HepG2 (cell line): ENCODE measurements around the gene CCDC157.

Source experiments
- AKAP8 ChIP-seq: sonication (generic); formaldehyde crosslinking; IDR thresholded peaks from 2 replicates; pipeline ENCODE4 v1.5.1; 2020; ENCODE audit warnings: mild to moderate bottlenecking, missing genetic modification reagents
- CBX2 ChIP-seq, 2 experiments: fragments of 200-600 bp in 1 of 2; sonication (generic); formaldehyde crosslinking in 1 of 2; IDR thresholded peaks; 2 replicates each; pipeline versions ENCODE4 v1.7.0 to v1.8.1; 2018 to 2022; ENCODE audit warnings: low read depth in 2 of 2, low read length in 1 of 2, mild to moderate bottlenecking in 1 of 2, missing genetic modification reagents in 1 of 2
- FOXA3 ChIP-seq: IDR thresholded peaks from 2 replicates; pipeline ENCODE4 v1.6.1; 2016; ENCODE audit warnings: missing genetic modification reagents, missing compliant biosample characterization
- GABPA ChIP-seq, 2 experiments: IDR thresholded peaks; 2 replicates each; pipeline ENCODE4 v1.6.1; 2011 to 2016; ENCODE audit warnings: low read depth in 2 of 2, low read length in 1 of 2, missing biosample characterization in 1 of 2, missing genetic modification characterization in 1 of 2
- GATAD2A ChIP-seq: IDR thresholded peaks from 2 replicates; pipeline ENCODE4 v1.6.1; 2016
- SNRNP70 ChIP-seq: fragments of 200-400 bp; formaldehyde crosslinking; IDR thresholded peaks from 2 replicates; pipeline ENCODE4 v1.6.1; 2017; ENCODE audit warnings: mild to moderate bottlenecking, low read depth, low read length, moderate library complexity
- TCF12 ChIP-seq, 2 experiments: fragments of 450-650 bp in 1 of 2; sonication (generic) in 1 of 2; formaldehyde crosslinking in 1 of 2; IDR thresholded peaks; 2 replicates each; pipeline versions ENCODE4 v1.6.1 to v1.8.0; 2017 to 2022; ENCODE audit warnings: antibody characterized with exemption in 1 of 2, mild to moderate bottlenecking in 1 of 2, missing genetic modification reagents in 1 of 2, moderate library complexity in 1 of 2
- ZNF121 ChIP-seq: sonication (generic); formaldehyde crosslinking; IDR thresholded peaks from 2 replicates; pipeline ENCODE4 v1.5.0; 2020; ENCODE audit warnings: mild to moderate bottlenecking, missing genetic modification reagents
- ZNF780A ChIP-seq: sonication (generic); formaldehyde crosslinking; IDR thresholded peaks from 2 replicates; pipeline ENCODE4 v1.8.0; 2022; ENCODE audit warnings: mild to moderate bottlenecking, missing genetic modification reagents, moderate library complexity
- ZNF792 ChIP-seq: IDR thresholded peaks from 2 replicates; pipeline ENCODE4 v1.6.1; 2016
- TF ChIP-seq, protein P1 (sequence below): sonication (generic); formaldehyde crosslinking; IDR thresholded peaks from 2 replicates; pipeline ENCODE4 v1.5.0; 2020; ENCODE audit warnings: mild to moderate bottlenecking, missing genetic modification reagents, moderate library complexity
- TF ChIP-seq, protein P2 (sequence below): IDR thresholded peaks from 2 replicates; pipeline ENCODE4 v1.6.1; 2012; ENCODE audit warnings: inconsistent platforms
- TF ChIP-seq, protein P3 (sequence below): sonication (generic); formaldehyde crosslinking; conservative IDR thresholded peaks from 2 replicates; pipeline ENCODE4 v1.4.0; 2020; ENCODE audit warnings: missing genetic modification reagents

DNA sequence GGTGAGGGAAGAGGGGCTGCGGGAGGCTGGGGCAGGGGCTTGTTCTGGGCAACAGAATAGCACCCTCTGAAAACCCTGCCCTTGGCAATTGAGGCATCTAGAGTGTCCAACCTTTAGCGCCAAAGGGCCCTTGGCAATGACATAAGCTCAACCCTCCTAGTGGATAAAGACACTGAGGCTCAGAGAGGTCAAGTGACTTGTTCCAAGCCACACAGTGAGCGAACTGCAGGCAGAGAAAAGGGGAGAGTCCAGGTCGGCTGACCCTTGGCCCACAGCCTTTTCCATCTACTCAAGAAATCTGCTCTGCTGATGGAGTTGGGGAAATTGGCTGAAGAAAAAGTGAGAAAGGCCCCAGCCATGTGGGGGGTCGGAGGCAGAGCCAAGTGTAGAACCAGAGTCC, 42.9 kb downstream of the CCDC157 start:
- TF ChIP-seq, protein P1, sequence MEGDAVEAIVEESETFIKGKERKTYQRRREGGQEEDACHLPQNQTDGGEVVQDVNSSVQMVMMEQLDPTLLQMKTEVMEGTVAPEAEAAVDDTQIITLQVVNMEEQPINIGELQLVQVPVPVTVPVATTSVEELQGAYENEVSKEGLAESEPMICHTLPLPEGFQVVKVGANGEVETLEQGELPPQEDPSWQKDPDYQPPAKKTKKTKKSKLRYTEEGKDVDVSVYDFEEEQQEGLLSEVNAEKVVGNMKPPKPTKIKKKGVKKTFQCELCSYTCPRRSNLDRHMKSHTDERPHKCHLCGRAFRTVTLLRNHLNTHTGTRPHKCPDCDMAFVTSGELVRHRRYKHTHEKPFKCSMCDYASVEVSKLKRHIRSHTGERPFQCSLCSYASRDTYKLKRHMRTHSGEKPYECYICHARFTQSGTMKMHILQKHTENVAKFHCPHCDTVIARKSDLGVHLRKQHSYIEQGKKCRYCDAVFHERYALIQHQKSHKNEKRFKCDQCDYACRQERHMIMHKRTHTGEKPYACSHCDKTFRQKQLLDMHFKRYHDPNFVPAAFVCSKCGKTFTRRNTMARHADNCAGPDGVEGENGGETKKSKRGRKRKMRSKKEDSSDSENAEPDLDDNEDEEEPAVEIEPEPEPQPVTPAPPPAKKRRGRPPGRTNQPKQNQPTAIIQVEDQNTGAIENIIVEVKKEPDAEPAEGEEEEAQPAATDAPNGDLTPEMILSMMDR (CRISPR knock-in tag): no peak
- TF ChIP-seq ZNF780A (CRISPR knock-in tag): no peak
- no peak for TF ChIP-seq GABPA (IDR thresholded peaks at IDR 0.05; ENCODE audit: low read depth, low read length)
- no peak for TF ChIP-seq GABPA (CRISPR knock-in tag; IDR thresholded peaks at IDR 0.05; ENCODE audit: low read depth)
- TF ChIP-seq SNRNP70: no peak
- TF ChIP-seq AKAP8: no peak
- TF ChIP-seq GATAD2A: no peak
- TF ChIP-seq, protein P2, sequence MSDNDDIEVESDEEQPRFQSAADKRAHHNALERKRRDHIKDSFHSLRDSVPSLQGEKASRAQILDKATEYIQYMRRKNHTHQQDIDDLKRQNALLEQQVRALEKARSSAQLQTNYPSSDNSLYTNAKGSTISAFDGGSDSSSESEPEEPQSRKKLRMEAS: no peak
- TF ChIP-seq, protein P3, sequence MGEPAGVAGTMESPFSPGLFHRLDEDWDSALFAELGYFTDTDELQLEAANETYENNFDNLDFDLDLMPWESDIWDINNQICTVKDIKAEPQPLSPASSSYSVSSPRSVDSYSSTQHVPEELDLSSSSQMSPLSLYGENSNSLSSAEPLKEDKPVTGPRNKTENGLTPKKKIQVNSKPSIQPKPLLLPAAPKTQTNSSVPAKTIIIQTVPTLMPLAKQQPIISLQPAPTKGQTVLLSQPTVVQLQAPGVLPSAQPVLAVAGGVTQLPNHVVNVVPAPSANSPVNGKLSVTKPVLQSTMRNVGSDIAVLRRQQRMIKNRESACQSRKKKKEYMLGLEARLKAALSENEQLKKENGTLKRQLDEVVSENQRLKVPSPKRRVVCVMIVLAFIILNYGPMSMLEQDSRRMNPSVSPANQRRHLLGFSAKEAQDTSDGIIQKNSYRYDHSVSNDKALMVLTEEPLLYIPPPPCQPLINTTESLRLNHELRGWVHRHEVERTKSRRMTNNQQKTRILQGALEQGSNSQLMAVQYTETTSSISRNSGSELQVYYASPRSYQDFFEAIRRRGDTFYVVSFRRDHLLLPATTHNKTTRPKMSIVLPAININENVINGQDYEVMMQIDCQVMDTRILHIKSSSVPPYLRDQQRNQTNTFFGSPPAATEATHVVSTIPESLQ: no peak
- TF ChIP-seq ZNF792 (CRISPR knock-in tag): no peak
- no peak for TF ChIP-seq FOXA3 (CRISPR knock-in tag)
- TF ChIP-seq CBX2 (IDR thresholded peaks at IDR 0.05; ENCODE audit: low read depth, low read length): no peak
- no peak for TF ChIP-seq CBX2 (CRISPR knock-in tag; IDR thresholded peaks at IDR 0.05; ENCODE audit: low read depth)
- TF ChIP-seq ZNF121: no peak
- no peak for TF ChIP-seq TCF12 (IDR thresholded peaks at IDR 0.05)
- no peak for TF ChIP-seq TCF12 (CRISPR knock-in tag; IDR thresholded peaks at IDR 0.05)
